HG03095 (cell line): ENCODE measurements around the gene GLIS1.

Source experiments
- ATAC-seq: cut with Tn5 transposase; IDR thresholded peaks from one replicate; pipeline ENCODE4 v1.9.1; 2021; ENCODE audit warnings: moderate library complexity; ENCODE audit not compliant: unreplicated experiment

GLIS1 gene

DNA sequence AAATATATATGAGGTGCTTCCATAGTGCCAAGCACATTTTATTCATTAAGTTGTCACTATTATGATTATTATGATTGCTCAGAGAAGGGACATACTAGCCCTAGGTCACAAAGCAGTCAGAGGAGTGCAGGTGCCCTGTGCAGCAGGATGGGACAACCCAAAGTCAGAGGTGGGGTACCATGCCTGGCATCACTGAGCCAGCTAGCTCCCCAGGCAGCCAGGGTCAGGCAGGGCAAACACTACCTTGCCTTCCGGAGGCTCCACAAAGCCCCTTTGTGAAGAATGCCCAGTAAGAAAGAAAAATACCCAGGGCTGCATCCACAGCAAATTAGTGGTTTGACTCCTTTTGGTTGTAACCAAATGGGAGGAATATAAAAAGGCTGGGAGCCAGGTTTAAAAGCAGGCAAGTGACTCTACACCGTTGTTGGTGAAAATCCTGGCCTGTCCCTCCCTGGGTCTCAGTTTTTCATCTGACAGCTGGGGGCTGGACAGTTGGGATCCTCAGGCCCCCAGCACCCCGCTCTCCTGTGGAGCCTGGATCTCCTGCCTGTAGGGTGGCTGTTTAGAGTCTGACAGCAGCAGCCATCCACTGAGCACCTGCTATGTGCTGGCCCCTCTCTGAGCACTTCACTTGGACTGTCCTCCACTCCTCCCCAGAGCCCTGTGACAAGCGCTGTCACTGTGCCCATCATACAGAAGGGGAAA, 98.8 kb downstream of the GLIS1 start:
- ATAC-seq = no peak

DNA sequence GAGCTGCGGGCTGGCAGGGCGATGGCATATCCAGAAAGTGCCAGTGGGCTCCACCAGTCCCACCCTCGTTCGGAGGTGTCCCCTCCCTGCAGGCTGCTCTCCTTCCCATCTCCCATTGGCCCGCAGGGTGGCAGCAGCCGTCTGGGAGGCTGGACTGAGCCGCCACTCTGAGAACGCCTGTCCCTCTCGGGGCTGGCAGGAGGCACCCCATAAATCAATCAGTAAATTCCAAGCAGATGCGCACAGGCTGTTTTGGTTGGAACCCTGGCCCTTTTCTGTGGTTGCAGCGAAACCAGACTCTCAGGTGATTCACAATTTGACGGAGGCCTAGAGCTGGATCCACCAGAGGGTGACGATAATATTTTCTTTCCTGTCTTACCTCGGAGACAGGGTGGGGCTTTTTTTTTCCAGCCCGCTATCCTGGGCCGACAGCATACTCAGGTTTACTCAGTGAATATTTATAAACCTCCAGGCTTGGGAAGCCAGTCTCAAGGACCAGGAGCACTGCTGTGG, 99.7 kb downstream of the GLIS1 start:
- no peak for ATAC-seq

DNA sequence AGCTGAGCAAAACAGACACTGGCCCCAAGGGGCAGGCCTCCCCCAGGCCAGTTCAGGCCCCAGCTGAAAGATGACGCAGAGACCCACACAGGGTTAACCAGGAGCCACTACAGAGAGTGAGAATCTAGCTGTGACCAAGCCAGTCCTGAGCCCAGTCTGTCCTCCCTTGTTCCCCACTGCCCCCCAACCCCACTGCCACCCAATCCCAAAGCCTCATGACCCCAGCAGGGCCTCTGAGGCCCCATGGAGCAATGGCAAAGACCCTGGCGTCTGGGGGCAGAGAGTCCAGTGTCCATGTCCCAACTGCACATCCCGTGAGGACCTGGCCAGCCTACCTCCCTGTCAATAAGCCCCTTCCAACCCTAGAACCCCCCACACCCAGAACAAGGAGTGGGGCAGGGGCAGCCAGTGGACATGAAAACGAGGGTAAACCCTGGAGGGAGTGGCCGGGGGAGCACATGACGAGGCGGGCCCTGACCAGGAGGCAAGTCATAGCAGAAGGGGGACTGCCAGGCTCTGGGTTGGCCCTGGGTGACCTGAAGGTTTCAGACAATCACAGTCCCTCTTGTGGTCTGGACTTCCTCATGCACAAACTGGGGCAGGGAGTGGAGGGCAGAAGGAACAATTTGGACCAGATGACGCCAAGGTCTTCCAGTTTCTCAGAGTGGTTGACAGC, 100.5 kb downstream of the GLIS1 start:
- no peak for ATAC-seq

DNA sequence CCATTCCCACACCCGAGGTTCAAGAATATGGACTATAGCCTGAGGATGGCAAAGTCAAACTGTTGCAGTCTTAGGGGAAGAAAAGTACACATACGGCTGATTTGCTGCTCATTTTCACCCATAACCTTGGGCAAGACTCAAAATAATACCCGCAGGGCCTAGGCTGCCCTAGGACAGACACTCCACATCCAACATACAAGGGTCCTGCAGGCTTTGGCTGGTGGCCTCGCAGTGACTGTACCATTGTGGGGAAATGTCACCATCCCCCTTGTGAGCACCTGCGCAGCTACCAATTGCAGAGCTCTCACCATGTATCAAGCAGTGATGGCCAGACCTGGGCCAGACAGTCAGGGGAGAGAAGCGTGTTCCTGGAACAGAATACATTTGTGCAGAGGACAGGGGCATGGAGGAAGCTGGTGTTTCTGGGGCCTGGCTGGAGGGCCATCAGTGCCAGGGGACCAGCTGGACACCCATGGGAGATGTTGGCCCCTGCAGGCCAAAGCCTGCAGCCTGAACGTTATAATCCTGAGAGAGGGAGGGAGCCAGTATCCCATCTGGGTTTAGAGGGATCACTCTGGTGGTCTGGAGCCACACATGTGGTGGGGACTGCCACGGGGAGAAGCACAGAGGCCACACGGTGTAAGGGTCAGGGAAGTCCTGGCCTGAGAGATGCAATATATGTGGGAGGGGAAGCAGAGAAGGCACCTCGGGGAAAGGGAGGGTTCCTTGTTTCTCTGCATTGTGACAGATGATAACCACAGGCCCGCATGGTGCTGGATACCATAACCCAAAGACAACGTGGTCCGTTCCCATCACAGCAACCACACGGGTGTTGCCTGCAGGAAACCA, 101.2 kb downstream of the GLIS1 start:
- no peak for ATAC-seq

DNA sequence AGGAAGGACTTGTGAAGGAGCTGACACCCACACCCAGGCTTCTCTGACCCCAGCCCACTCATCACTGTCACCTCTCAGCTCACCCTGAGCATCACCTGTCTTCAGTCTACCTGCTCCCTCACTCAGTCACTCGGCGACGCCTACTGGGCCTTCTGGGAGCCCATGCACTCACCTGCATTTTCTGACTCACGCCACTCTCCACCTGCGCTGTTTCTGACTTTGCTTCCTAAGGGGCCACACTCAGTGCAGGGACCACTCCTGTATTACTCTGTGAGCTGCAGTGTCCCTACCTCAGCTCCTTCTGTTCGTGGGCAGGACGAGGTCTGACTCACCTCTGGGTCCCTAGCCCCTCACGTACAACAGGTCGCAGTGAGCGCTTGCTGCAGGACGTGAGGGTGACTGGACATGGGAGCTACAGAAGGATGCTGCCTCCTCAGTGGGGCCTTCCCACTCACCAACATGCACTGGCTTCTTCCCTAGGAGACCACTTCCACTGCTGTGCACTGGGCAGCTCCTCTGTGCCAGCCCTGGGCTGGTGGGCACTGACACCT, 102.3 kb downstream of the GLIS1 start:
- no peak for ATAC-seq

DNA sequence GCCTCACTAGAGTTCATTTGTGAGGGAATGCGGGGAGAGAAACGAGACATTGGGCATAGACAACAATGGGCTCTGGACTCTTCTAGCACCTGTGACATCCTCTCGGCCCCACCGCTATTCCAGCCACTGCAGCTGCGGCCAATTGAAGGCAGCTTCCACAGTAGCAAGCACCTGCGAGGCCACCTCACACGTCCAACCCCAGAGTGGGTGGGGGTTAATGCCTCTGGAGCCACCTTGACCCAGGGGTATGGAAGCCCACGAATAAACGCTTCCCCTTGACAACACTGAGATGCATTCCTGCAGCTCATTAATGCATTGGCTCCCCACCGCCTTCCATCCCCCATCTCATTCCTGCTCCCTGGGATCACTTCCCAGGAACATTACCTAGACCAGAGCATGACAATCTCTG, 104.4 kb downstream of the GLIS1 start:
- no peak for ATAC-seq

DNA sequence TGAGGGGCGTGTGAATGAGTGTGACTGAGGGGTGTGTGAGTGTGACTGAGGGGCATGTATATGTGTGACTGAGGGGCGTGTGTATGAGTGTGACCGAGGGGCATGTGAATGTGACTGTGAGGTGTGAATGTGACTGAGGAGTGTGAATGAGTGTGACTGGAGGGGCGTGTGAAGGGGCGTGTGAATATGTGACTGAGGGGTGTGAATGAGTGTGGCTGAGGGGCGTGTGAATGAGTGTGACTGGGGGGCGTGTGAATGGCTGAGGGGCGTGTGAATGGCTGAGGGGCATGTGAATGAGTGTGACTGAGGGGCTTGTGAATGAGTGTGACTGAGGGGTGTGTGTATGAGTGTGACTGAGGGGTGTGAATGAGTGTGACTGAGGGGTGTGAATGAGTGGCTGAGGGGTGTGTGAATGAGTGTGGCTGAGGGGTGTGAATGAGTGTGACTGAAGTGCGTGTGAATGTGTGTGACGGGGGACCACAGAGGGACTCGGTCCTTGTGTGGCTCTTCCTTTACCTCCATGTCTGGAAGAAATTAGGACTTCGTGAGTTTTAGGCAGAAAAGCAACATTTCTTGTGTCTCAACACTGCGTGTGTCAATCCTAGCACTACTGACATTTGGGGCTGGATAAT, 105.8 kb downstream of the GLIS1 start:
- no peak for ATAC-seq

DNA sequence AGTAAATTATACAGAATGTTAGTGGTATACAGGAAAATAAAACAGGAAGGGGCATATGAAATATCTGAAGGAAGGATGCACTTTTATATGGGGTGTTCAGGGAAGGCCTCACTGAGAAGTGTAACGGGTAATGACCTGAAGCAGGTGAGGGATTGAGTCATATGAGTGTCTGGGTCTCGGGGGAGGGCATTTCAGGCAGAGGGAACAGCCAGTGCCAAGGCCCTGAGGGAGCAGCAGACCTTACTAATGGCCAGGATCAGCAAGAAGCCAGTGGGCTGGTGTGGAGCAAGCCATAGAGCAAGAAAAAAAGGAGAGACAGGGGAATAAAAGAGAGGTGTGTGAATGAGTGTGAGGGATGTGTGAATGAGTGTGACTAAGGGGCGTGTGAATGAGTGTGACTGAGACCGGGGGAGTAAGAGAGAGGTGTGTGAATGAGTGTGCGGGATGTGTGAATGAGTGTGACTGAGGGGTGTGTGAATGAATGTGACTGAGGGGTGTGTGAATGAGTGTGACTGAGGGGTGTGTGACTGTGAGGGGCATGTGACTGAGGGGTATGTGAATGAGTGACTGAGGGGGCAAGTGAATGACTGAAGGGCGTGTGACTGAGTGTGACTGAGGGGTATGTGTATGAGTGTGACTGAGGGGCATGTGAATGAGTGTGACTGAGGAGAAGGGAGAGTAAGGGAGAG, 107.2 kb downstream of the GLIS1 start:
- ATAC-seq = no peak

DNA sequence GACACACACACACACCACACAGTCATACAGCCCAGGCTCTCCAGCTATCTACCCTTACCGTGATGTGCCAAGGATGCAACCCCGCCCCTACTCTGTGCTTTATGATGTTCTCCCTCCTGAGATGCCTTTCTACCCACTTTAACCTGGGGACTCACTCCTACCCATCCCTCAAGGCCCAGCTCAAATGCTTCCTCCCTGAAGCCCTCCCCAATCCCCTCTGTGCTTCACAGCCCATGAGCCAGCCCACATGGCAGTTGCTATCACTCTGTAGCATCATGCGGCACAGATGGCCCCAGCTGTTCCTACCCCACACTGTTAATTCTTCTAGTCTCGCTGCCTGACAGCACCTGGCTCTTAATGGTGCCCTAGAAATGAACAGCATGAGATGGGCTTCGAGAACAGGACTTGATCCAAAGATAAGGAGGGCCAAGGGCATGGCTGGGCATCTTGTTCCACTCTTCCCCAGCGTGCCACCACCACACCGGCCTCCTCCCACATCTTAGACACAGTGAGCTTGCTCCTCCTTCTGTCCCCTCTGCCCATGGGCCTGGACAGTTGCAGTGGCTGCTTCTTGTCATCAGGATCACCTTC, 109.8 kb downstream of the GLIS1 start:
- no peak for ATAC-seq

DNA sequence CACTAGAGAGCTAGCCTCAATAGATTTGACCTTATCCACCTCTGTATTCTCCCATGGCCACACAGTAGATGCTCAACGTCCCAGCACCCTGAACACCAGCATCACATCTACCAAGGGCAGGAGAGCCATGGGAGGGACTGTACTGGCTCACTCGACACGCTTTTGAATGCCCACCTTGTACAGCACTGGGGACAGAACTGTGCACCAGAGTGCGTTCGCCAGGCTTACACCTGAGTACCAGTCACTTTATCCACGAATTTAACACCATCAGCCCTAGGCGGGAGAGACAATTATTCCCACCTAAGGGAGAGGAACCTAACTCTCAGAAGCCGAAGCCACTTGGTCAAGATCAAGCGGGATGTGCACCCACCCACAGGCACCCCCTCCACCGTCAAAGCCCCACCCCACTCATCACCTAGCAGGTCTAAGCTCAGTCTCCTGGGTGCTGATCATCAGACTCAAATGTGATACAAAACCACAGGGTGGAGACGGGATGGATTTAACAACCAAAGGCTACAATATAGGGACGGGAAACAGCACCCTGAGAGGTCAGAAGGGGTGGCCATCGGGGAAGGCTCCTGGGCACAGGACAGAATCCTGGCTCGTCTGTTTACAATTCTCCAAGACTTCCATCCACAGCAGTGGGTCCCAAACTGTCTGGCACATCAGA, 110.5 kb downstream of the GLIS1 start:
- no peak for ATAC-seq

DNA sequence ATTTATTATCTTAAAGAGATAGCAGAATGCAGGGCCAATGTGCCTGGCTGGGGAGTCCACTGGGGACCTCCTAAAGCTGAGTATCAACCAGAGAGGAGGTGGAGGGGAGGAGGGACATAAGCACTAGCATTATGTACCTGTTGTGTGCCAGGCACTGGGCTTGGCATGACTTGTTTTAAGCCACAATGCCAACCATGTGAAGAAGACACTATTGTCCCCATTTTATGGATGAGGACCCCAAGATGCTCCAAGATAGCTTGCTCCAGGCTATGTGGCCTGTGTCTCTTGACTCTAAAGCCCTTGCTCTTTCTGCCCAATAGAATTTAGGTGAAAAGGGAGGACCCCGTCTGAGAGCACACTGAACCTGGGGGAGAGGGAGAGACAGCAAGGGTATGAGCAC, 111.3 kb downstream of the GLIS1 start:
- no peak for ATAC-seq

DNA sequence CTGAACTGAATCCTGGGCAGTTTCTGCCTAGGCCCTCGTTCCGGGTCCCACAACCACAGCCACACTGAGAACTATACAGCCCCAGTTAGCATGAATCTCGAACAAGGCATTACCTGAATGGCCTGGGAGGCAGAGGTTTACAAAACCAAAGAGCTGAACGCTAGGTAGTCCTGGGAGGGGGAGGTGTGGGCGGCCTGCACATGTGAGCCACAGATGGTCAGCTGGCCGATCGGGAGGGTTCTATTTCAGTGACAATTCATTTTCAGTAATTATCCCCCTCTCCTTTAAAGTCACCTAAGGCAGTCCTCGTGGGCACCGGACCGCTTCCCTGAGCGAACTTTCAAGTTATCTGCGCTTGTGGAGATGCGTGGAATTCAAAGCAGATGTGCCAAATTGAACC, 111.9 kb downstream of the GLIS1 start:
- no peak for ATAC-seq

DNA sequence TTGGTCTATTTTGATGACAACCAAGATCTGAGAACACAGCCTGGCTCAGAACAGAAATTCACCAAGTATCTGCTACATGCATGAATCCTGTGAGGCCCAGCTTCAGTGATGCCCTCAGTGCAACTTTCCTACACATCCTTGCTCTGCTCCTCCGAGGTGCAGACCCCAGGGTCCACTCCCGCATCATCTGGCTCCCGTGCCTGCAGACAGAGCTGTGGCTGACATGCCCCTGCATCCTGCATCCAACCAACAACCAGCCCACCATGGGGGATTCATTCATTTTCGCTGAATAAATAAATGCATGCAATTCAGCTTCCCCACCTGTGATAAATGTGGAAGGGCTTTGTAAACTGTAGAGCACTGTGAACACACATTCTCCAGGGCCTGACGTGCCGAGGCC, 112.3 kb downstream of the GLIS1 start:
- ATAC-seq = no peak

DNA sequence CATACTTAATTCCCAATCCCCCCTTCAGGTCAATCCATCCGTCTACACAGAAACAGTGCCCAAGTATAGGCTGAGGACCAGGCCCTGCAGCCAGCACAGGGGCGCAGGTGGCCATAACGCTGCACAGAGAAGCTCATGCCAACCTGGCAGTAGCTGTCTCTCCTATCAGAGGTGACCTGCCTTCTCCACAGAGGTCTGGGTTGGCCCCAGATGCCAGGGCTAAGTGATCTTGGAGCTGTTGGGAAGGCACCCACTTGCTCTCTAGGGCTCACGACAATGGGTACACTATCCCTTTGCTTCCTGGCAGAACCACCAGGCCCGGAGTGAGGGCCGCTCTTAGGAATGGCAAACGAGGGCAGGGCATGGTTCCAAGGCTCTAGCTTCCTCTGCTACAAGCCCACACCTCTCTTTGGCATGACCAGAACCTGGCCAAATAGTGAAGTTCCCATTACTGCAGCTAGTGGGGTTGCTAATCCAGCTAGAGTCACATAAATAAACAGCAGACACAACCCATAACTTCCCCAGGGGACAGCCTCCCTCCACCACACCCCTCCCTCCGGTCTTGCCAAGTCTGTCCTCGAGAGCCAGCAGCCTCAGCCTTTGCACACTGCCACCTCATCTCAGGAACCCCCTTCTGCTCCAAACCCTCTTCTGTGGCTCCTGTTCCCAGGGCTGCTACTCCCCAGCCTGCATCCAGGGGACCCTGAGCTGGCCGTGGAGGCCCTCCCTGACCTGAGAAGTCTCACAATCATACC, 113.0 kb downstream of the GLIS1 start:
- ATAC-seq = no peak

DNA sequence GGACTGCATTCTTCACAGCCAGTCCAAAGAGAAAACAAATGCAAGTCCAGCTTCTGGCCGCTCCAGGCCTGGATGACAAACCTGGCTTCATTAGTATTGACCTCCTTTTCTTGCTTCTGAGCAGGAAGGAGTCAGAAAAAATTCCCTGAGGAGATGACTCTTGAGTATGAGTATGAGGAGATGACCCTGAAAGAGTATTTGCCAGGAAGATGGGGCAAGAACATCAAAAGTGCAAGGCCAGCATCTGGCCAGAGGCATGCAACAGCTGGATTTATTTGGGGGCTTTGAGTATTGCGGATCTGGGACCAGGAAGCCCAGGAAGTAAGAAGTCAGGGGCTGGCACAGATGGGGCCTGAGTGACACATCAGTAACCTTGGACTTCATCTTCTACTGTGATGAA, 113.9 kb downstream of the GLIS1 start:
- no peak for ATAC-seq

DNA sequence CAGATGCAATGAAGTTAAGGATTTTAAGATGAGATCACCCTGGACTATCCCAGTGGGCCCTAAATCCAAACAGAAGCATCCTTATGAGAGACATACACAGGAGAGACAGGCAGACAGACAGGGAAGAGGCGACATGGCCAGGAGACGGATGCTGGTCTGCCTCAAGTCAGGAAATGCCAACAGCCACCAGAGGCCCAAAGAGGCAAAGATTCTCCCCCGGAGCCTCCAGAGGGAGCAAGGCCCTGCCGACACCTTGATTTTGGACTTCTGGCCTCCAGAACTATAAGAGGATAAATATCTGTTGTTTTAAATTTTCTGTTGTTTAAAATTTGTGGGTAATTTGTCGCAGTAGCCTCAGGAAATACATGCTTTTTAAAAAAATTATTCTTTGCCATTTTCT, 116.4 kb downstream of the GLIS1 start:
- no peak for ATAC-seq

DNA sequence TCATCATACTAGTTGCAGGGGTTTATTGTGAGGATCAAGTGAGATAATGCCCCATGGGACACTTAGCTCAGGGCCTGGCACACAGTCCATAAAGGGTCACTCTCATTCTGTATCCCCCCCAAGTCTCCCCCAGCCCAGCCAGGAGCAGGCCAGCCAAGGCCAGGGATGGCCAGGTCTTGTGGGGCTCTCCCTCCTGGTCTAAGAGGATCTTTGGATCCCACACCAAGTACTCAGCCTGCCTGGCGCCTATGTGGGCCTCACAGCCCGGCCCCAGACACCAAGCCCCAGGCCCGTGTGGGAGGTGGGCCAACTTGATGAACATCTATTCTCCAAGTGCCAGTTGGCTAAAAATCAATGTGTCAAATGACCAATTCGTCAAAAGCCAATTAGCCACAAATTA, 117.8 kb downstream of the GLIS1 start:
- ATAC-seq = no peak

DNA sequence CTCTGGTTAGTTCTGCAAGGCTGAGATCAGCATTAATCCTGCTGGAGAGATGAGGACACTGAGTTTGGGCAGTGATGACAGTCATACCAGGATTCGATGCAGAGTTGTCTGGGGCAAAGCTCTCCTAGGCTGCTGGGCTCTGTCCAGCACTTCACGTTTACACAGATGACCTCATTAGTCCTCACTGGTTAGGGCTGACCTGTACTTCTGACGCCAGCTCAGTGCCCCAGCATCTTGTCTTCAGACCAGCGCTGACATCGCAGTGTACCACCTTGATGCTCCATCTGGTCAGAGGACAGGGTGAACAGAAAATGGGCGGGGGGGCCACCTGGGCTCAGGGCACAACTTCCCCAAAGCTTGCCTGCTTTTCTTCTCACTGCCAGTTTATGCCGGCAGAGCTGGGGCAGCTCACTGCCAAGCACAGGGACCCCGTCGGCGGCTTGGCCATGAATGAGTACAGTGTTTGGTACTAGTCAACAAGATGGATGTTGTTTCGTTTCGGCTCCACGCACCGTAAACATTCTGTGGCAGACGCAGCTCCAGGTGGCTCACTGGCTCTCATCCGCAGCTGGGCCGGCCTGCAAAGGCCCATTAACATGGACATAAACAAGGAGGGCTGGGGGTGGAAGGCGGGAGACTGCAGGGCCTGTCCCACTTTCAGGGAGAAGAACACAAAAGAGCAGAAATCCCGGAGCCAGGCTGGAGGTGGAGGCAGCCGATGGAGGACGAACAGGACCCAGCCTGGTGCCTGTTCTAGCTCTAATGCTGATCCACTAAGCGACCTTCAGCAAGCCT, 118.7 kb downstream of the GLIS1 start:
- no peak for ATAC-seq
